ENCODE data around the gene RSPH3. TPM values are rescaled to one million over a fixed set of nuclear protein-coding genes. Genes with fewer than 3 reads are reported as not detected.

RSPH3 gene
- total and polyA plus RNA-seq, 2 of the 13 experiments (the other 11 are each of a cell fraction or from before 2014, with no cell fraction given), result 1.3 to 3.5 TPM

GRCh38 chr6:158999154-158999665 lies 792 bp downstream of the RSPH3 start (continued):
- no peak for TF ChIP-seq RARG (CRISPR knock-in tag; IDR thresholded peaks at IDR 0.05; ENCODE audit: low read depth)
- TF ChIP-seq NFAT5 (CRISPR knock-in tag; IDR thresholded peaks at IDR 0.05), result no peak
- no peak for TF ChIP-seq ZNF580 (CRISPR knock-in tag; IDR thresholded peaks at IDR 0.05; ENCODE audit: borderline replicate concordance, low read depth)
- TF ChIP-seq PHF8 (CRISPR knock-in tag; IDR thresholded peaks at IDR 0.05), result no peak
- no peak for TF ChIP-seq NCOA1 (CRISPR knock-in tag; IDR thresholded peaks at IDR 0.05)
- no peak for TF ChIP-seq ZNF572 (CRISPR knock-in tag; IDR thresholded peaks at IDR 0.05)
- no peak for TF ChIP-seq RBAK (CRISPR knock-in tag; IDR thresholded peaks at IDR 0.05)
- TF ChIP-seq FOXC1 (CRISPR knock-in tag; IDR thresholded peaks at IDR 0.05; ENCODE audit: borderline replicate concordance), result no peak
- no peak for TF ChIP-seq ZNF782 (CRISPR knock-in tag; IDR thresholded peaks at IDR 0.05; ENCODE audit: borderline replicate concordance)
- no peak for TF ChIP-seq TFAP4 (IDR thresholded peaks at IDR 0.05; ENCODE audit: borderline replicate concordance, low read depth)
- no peak for TF ChIP-seq ZBTB38 (CRISPR knock-in tag; IDR thresholded peaks at IDR 0.05)
- TF ChIP-seq BORCS8-MEF2B (CRISPR knock-in tag; IDR thresholded peaks at IDR 0.05), result no peak
- TF ChIP-seq NFE2L2 (IDR thresholded peaks at IDR 0.05; ENCODE audit: low read length), result no peak
- no peak for TF ChIP-seq KLF16 (CRISPR knock-in tag; IDR thresholded peaks at IDR 0.05)
- no peak for TF ChIP-seq HDAC6 (IDR thresholded peaks at IDR 0.05; ENCODE audit: low read depth, low read length)
- no peak for TF ChIP-seq ZFYVE20 (CRISPR knock-in tag; IDR thresholded peaks at IDR 0.05; ENCODE audit: borderline replicate concordance, low read depth)
- no peak for TF ChIP-seq MXD1 (CRISPR knock-in tag; IDR thresholded peaks at IDR 0.05)
- TF ChIP-seq ELF1 (CRISPR knock-in tag; IDR thresholded peaks at IDR 0.05), result no peak
- TF ChIP-seq TERF1 (CRISPR knock-in tag; IDR thresholded peaks at IDR 0.05), result no peak
- TF ChIP-seq CHD2 (IDR thresholded peaks at IDR 0.05; ENCODE audit: low read depth, low read length), result no peak
- no peak for TF ChIP-seq ZNF766 (CRISPR knock-in tag; IDR thresholded peaks at IDR 0.05; ENCODE audit: borderline replicate concordance)
- no peak for TF ChIP-seq FIP1L1 (IDR thresholded peaks at IDR 0.05; ENCODE audit: borderline replicate concordance, insufficient read depth, low read depth, low read length)
- peak; percentile 71; the same call in 1 of the 2 replicates for TF ChIP-seq KDM5A (IDR thresholded peaks at IDR 0.05; ENCODE audit: borderline replicate concordance, low read length)
- no peak for TF ChIP-seq ZNF777 (CRISPR knock-in tag; IDR thresholded peaks at IDR 0.05)
